GM19438 (cell line): ENCODE measurements around the gene COPZ1.

Experiments
- ATAC-seq: cut with Tn5 transposase; IDR thresholded peaks from one replicate; pipeline ENCODE4 v1.9.1; 2021; ENCODE audit warnings: low read depth; ENCODE audit not compliant: unreplicated experiment

Gene COPZ1

DNA sequence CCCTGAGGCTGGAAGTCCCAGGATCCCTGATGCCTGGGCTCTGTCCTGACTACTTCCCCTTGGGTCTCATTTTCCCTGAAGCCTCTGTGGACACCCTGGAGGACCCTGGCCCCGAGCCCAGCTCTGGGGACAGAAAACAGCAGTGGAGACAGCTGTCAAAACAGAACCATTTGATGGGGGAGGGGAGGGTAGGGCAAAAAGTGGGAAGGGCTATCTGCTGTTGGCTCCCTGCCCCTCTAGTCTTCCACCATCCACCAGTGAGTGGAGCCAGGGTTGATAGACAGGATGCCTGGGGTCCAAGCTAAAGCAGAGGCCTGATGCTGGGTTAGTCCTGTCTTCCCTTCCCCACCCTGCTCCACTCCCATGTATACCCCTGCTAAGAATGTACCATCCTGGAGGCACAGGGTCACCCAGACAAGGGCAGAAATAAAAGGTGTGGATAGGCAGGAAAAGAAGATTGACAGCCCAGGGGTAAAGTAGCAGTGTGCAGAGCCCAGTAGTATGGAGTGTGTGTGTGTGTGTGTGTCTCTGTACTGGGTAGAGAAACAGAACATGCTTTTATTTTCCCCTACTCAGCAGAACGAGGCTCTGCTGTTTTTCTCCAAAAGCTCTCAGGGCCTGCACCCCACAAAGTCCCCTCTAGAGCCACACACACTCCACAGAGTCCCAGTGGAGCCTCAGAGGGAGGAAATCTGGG is 49.8 kb downstream of the COPZ1 start:
- ATAC-seq = no peak

GRCh38 chr12:54375259-54375579 is 50.3 kb downstream of the COPZ1 start:
- no peak for ATAC-seq

GRCh38 chr12:54376596-54376995 is 51.7 kb downstream of the COPZ1 start:
- ATAC-seq = no peak

DNA sequence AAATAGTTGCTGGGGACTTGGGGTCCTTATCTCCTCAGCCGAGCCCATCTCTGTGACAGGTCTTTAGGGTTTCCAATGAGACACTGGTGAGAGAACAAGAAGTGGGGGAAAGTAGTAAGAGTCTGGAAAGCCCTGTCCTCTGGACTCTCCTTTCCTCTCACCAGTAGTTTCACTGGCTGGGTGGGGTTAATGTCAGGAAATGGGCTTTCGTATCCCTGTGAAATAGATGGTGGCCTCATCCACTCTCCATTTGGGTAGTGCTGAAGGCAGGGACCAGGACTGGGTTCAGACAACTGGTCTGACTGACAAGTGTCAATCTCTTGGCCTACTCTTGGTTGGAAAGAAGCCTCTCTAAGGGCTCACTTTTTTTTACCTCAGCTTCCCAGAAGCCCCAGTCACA is 52.1 kb downstream of the COPZ1 start:
- ATAC-seq = no peak

DNA sequence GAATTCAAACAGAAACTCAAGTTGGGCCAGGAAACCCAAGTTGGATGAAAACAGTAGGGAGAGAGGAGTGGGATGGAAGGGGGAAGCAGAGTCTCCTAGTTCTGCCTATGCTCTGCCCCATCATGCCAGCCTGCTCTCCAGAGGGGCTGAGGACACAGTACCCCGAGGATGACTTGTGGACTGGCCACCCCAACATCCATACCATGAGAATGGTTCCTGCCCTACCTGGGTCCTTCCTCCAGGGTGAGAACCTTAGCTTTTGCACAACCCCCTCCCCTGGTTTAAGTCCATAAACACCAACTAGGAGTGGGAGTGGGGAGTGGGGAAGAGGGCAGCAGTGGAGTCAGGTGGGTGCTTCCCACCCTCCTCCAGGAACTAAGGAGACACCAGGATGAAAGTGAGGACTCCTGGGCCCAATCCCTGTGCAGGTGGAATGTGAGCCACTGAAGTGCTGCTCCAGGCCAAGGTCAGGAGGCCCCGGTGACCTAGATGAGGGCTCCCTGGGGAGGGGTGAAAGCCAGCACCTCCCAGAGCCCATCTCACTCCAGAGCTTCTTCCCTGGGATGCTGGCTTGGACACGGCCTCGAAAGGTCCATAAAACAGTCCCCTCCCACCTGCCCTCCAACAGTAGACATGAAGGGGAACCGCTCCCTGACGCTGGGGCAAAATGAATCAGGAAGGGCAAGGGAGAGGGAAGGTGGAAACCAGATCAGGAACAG is 53.0 kb downstream of the COPZ1 start:
- ATAC-seq = no peak

- no peak for ATAC-seq
Observed at GRCh38 chr12:54378796-54379397, 54.0 kb downstream of the COPZ1 start.

DNA sequence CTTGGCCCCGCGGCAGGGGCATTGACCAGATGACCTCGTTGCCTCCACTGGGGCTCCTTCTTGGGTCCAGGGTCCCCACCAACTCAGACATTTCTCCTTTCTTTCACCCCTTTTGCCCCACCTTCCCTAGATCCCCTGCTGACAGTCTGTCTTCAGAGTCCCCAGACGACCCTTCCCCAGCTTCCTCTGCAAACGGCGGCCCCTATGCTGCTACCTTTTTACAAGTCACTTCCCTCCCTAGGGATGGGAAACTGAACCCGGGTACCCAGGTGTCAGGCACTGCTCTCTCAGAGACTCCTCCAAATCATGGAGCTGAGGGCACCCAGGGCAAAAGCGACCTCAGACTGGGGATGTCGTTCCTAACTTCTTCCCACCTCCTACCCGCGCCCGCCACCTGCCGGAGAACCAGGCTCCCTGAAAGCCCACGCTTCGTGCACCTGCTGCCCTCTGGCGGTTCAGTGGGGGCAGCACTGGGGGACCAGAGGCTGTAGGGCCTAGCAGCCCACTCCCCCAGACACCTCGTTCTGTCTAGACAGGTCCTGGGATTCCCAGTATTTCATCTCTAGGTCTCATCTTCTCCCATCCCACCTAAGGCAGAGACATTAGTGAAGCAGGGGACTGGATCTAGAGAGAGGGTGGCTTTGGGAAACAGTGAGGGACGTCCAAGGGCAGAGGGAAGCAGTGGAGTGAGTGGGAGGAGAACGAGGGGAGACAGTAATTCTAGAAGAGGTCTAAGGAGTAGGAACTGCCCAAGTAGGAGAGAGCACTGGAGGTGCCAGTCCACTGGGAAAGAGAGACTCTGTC is 54.7 kb downstream of the COPZ1 start:
- peak; percentile 80 for ATAC-seq

- no peak for ATAC-seq
Observed at GRCh38 chr12:54381136-54381535, 56.2 kb downstream of the COPZ1 start.

GRCh38 chr12:54383041-54383609 is 58.2 kb downstream of the COPZ1 start:
- no peak for ATAC-seq

DNA sequence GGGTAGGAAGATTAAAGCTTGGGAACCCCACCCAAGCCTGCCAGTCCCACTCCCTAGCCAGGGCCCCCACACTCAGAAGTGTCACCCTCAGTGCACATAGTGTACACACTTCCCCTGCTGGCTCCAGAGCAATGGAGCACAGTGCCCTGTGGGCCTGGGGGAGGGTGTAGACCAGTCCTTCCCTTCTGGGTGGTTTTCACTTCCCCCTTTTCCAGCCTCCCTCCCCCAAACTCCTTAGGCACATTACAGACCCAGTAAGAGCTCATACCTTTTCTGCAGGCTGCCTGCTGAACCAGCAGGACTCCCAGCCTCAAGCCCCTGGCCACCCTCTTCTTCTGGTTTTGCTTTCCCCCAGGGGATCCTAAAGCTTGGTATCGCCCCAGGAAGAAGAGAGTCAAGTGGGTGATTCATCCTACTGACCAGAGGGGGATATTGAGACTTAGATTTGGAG is 59.7 kb downstream of the COPZ1 start, which contains the start of gene ZNF385A:
TSS of gene ZNF385A (minus strand) at position 143 of the 451 bp plus-strand sequence. CDS start 219 bp downstream, outside the sequence.
- peak; percentile 49 for ATAC-seq

GRCh38 chr12:54385251-54385914 is 60.5 kb downstream of the COPZ1 start:
- peak; percentile 56 for ATAC-seq

- ATAC-seq = no peak
Observed at GRCh38 chr12:54386403-54387113, 61.6 kb downstream of the COPZ1 start.

DNA sequence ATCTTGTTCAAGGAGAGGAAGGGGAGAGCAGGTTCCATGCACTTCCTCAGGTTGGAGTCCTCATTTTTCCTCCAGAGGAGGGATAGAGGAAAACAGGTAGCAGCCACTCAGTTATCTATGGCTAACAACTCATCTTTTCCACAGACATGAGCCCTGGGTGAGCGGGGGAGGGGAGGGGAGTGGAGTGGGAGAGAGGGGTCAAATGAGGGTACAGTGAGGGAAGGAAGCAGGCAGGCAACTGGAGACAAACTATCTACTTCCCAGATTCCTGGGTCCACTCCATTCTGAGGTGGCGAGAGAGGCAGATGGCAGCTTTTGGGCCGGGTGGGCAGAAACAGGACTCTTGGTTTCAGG is 62.2 kb downstream of the COPZ1 start:
- no peak for ATAC-seq

- no peak for ATAC-seq
Observed at GRCh38 chr12:54388237-54389133, 63.6 kb downstream of the COPZ1 start.

DNA sequence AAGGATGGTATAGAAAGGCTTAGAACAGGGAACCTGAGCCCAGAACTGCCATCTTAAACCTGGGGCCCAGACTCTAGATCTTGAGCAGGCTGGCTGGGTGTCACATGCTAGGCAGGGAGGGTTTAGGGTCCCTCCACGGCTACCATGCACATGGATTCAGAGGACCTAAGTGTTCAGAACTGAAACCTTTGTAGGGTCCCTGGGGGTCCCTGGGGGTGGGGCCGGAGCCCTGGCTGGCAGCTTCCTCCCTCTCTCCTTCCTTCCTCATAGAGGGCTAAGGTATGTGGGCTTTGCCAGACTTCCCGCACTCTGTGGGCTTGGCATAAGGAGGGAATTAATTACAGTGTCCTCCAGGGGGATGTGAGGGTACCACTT is 64.2 kb downstream of the COPZ1 start:
- ATAC-seq = no peak

DNA sequence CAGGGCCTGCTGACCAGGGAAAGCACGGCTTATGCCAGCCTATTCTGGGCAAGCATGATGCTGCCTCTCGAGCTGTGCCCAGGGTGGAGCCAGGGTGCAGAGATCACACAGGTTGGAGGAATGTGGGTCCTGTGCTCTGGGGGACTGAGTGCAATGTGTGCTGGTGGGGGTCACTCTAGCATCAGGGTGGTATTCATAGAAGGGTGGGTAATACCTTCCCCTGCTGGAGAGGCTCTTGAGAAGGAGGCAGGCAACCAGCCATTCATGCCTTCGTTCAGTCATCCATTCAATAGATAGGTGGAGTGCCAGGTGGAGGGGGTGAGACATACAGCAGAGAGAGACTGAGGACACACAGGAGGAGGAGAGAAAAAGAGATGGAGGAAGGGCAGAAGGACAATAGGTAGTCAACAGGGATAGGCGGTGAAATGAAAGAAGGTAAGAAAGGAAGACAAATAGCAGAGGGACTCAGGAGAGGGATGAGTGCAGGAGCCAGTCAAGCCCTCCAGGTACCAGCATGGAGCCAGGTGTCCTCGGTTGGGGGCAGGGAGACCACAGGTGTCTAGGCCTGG is 64.8 kb downstream of the COPZ1 start:
- no peak for ATAC-seq

- ATAC-seq = no peak
Observed at GRCh38 chr12:54390176-54390667, 65.3 kb downstream of the COPZ1 start.
